K562 (cell line): Measurements from ENCODE around the gene TMEM25. TPM values are rescaled to one million over a fixed set of nuclear protein-coding genes. Genes with fewer than 3 reads are reported as not detected.

ENCODE experiments used
- ATAC-seq: fragments of 200-7000 bp; cut with Tn5 transposase; 3 replicates; pipeline ENCODE4 v1.9.1; 2020; ENCODE audit warnings: moderate library complexity
- BruUV-seq: library from RNA; stranded (reverse); fragments of 400-500 nt; replicated peaks from 2 replicates; lab custom pipeline; 2021; lab: Mats Ljungman, UMichigan
- CTCF ChIA-PET: fragments of 300-600 bp; formaldehyde crosslinking; extraction: SDS; loops from one replicate; lab custom pipeline; 2021; ENCODE audit warnings: low intra/inter-chr PET ratio; lab: Yijun Ruan, JAX
- POLR2A ChIA-PET: fragments of 300-600, 350-650 bp; sonication (Branson Sonifier 250); formaldehyde crosslinking; extraction: SDS; loops from one replicate; lab custom pipeline; 2021; ENCODE audit warnings: antibody characterized with exemption, inconsistent platforms; lab: Yijun Ruan, JAX
- DNase-seq, 4 experiments: peaks; one replicate each; pipeline versions ENCODE4 v3.0.0 to v3.0.0-alpha.2; 2011 to 2018; ENCODE audit warnings: low spot score in 3 of 4, mixed read lengths in 3 of 4; ENCODE audit errors: extremely low read depth in 1 of 4
- FAIRE-seq: peaks from 2 replicates; lab custom pipeline; 2011; peaks lifted over from hg19 to GRCh38; lab: Jason Lieb, UNC
- H2AFZ ChIP-seq: 2 replicates; pipeline ENCODE4 v1.6.0; 2011; ENCODE audit warnings: low read depth, low read length, control low read depth, inconsistent platforms
- H3K27ac ChIP-seq: fragments of 200-600 bp; 3 replicates; pipeline ENCODE4 v1.8.0; 2011; ENCODE audit warnings: low read depth, mild to moderate bottlenecking, control low read depth, inconsistent platforms, low read length, moderate library complexity, mixed read lengths; ENCODE audit errors: extremely low read depth
- H3K27me3 ChIP-seq, 2 experiments: fragments of 300-600 bp in 1 of 2; 2 replicates in 1 of 2; 3 replicates in 1 of 2; pipeline versions ENCODE4 v1.6.0 to v1.8.0; 2011; ENCODE audit warnings: inconsistent platforms in 2 of 2, low read length in 2 of 2, mild to moderate bottlenecking in 1 of 2, mixed read lengths in 1 of 2, moderate library complexity in 1 of 2; ENCODE audit not compliant: control insufficient read depth in 2 of 2, insufficient read depth in 2 of 2
- H3K36me3 ChIP-seq: fragments of 300-600 bp; 3 replicates; pipeline ENCODE4 v1.8.0; 2011; ENCODE audit warnings: mild to moderate bottlenecking, low read length, inconsistent platforms; ENCODE audit not compliant: control insufficient read depth, insufficient read depth
- H3K4me1 ChIP-seq, 2 experiments: fragments of 200-600 bp in 1 of 2; replicated peaks in 1 of 2; 2 replicates in 1 of 2; 3 replicates in 1 of 2; pipeline versions ENCODE4 v1.5.1 to v1.8.0; 2011; ENCODE audit warnings: inconsistent platforms in 2 of 2, low read length in 2 of 2, mild to moderate bottlenecking in 1 of 2, mixed read lengths in 1 of 2, moderate library complexity in 1 of 2; ENCODE audit not compliant: control insufficient read depth in 2 of 2, insufficient read depth in 2 of 2
- H3K4me2 ChIP-seq: 2 replicates; pipeline ENCODE4 v1.6.1; 2011; ENCODE audit warnings: low read length, control low read depth, inconsistent platforms, mixed read lengths; ENCODE audit not compliant: insufficient read depth
- H3K4me3 ChIP-seq: fragments of 200-600 bp; sonication (generic), shearing (Covaris generic); 2 replicates; pipeline ENCODE4 v1.5.1; 2016; ENCODE audit warnings: control low read depth, inconsistent platforms
- H3K79me2 ChIP-seq: fragments of 200-600 bp; 3 replicates; pipeline ENCODE4 v1.8.0; 2011; ENCODE audit warnings: low read length, inconsistent platforms; ENCODE audit not compliant: control insufficient read depth, insufficient read depth
- H3K9ac ChIP-seq, 2 experiments: 2 replicates each; pipeline versions ENCODE4 v1.6.0 to v1.6.1; 2011; ENCODE audit warnings: low read depth in 2 of 2, low read length in 2 of 2, control low read depth in 1 of 2, inconsistent platforms in 1 of 2, mild to moderate bottlenecking in 1 of 2, mixed read lengths in 1 of 2; ENCODE audit not compliant: insufficient read depth in 1 of 2
- H3K9me1 ChIP-seq: one replicate; pipeline ENCODE4 v1.6.0; 2011; ENCODE audit warnings: inconsistent platforms, mild to moderate bottlenecking, low read length, moderate library complexity; ENCODE audit not compliant: control insufficient read depth, insufficient read depth
- H3K9me3 ChIP-seq: replicated peaks from 2 replicates; pipeline ENCODE4 v1.5.1; 2011; ENCODE audit warnings: low read depth, low read length, inconsistent platforms; ENCODE audit not compliant: control insufficient read depth, insufficient read depth
- H4K20me1 ChIP-seq: replicated peaks from 2 replicates; pipeline ENCODE4 v1.6.1; 2011; ENCODE audit warnings: low read length, inconsistent platforms, mixed read lengths; ENCODE audit not compliant: control insufficient read depth, insufficient read depth
- CC2D1A ChIP-seq: fragments of 450-650 bp; IDR thresholded peaks from 2 replicates; pipeline ENCODE4 v1.6.1; 2017; ENCODE audit warnings: mild to moderate bottlenecking
- ELF2 ChIP-seq: fragments of 250-450 bp; sonication (Bioruptor Pico); IDR thresholded peaks from 2 replicates; pipeline ENCODE4 v1.5.0; 2021; ENCODE audit warnings: mild to moderate bottlenecking
- HNRNPL ChIP-seq: fragments of 200-400 bp; formaldehyde crosslinking; IDR thresholded peaks from 2 replicates; pipeline ENCODE4 v1.6.1; 2017; ENCODE audit warnings: low read depth, mild to moderate bottlenecking, low read length
- KAT8 ChIP-seq: fragments of 450-650 bp; IDR thresholded peaks from 2 replicates; pipeline ENCODE4 v1.6.1; 2016; ENCODE audit warnings: low read depth, mild to moderate bottlenecking
- POLR3G ChIP-seq: IDR thresholded peaks from 2 replicates; pipeline ENCODE4 v1.6.1; 2011; ENCODE audit not compliant: insufficient read length, insufficient replicate concordance; ENCODE audit errors: extremely low read depth
- RB1 ChIP-seq: fragments of 450-650 bp; IDR thresholded peaks from 2 replicates; pipeline ENCODE4 v1.6.1; 2017; ENCODE audit warnings: low read depth, mild to moderate bottlenecking
- SIN3B ChIP-seq: fragments of 450-650 bp; IDR thresholded peaks from 2 replicates; pipeline ENCODE4 v1.6.1; 2017; ENCODE audit warnings: low read depth, mild to moderate bottlenecking, moderate library complexity
- TFAM ChIP-seq: fragments of 250-450 bp; sonication (Bioruptor Pico); conservative IDR thresholded peaks from 2 replicates; pipeline ENCODE4 v1.5.0; 2021; ENCODE audit warnings: mild to moderate bottlenecking, moderate library complexity
- XRCC3 ChIP-seq: fragments of 450-650 bp; IDR thresholded peaks from 2 replicates; pipeline ENCODE4 v1.6.1; 2017; ENCODE audit warnings: mild to moderate bottlenecking, moderate library complexity
- ZNF274 ChIP-seq: IDR thresholded peaks from 2 replicates; pipeline ENCODE4 v1.6.1; 2011; ENCODE audit warnings: low read depth, mild to moderate bottlenecking, low read length, moderate library complexity, borderline replicate concordance
- ZNF57 ChIP-seq: fragments of 450-650 bp; formaldehyde crosslinking; IDR thresholded peaks from 2 replicates; pipeline ENCODE4 v1.4.0; 2020; ENCODE audit warnings: mild to moderate bottlenecking, moderate library complexity
- WGBS: fragments of 100-300 bp; shearing (Covaris generic); methylation state at CpG from one replicate; pipeline ENCODE4 v1.1.6; 2016; ENCODE audit warnings: low coverage, mixed read lengths; ENCODE audit not compliant: insufficient coverage; ENCODE audit errors: missing lambda C conversion rate; 5-methylcytosine and 5-hydroxymethylcytosine counted together
- in situ Hi-C: fragments of 300-500 bp; cut with MboI; formaldehyde crosslinking; loops from 4 replicates; pipeline ENCODE4 v1.15.0; 2018; ENCODE audit warnings: inconsistent platforms, mixed read lengths
- intact Hi-C: fragments of 100-400 bp; cut with micrococcal nuclease; formaldehyde crosslinking; loops from 2 replicates; pipeline ENCODE4 v1.14.2; 2022
- polyA plus RNA-seq, 8 experiments: library from polyadenylated mRNA; depleted of rRNA in 4 of 8; stranded (reverse) in 5 of 8; unstranded in 3 of 8; fragments of >200 nt; fragmentation: Nextera tagmentation in 2 of 8; fragmentation: Illumina TruSeq in 1 of 8; extraction: Ambion mirVana in 2 of 8; extraction: Trizol in 1 of 8; gene quantifications; 2 replicates each; pipeline versions ENCODE4 v1.2.1 to v1.2.3, GENCODE V29; 2011 to 2014; ENCODE audit warnings: inconsistent platforms in 1 of 8, missing spikeins in 1 of 8
- total RNA-seq, 7 experiments: library from RNA; depleted of rRNA in 6 of 7; stranded (reverse); fragments of >200 nt in 6 of 7; fragmentation: Illumina TruSeq in 2 of 7; extraction: Trizol in 2 of 7; gene quantifications; 2 replicates each; pipeline versions ENCODE4 v1.2.1 to v1.2.3, GENCODE V29; 2011 to 2021; ENCODE audit warnings: low replicate concordance in 1 of 7
- TF ChIP-seq, protein P1 (sequence below): fragments of 450-650 bp; IDR thresholded peaks from 2 replicates; pipeline ENCODE4 v1.6.1; 2016; ENCODE audit warnings: mild to moderate bottlenecking

The TMEM25 gene
- total and polyA plus RNA-seq, 9 of the 15 experiments (the other 6 are each of a cell fraction or from before 2014, with no cell fraction given), result 0.34 to 3.8 (median 2.0) TPM

- in situ Hi-C loops, result no loop called here
- no peaks in the 10 kb centered on the region; the same call in 2 of the 3 replicates for H3K79me2 ChIP-seq
- H3K4me2 ChIP-seq, result no peak overlapping the region
- H3K9me3 ChIP-seq, result no peaks in the 10 kb centered on the region
- no peaks in the 10 kb centered on the region for H3K9me1 ChIP-seq
- intact Hi-C loops, result no loop called here
- H3K4me1 ChIP-seq, result peaks cover 9 to 26% of the 10 kb centered on the region in 2 experiments; a peak in 4 of 5 replicates
- H2AFZ ChIP-seq, result no peak overlapping the region
- H3K4me3 ChIP-seq, result no peak overlapping the region
- H3K27me3 ChIP-seq, result no peaks in the 10 kb centered on the region
- ChIA-PET CTCF (no interaction called here), POLR2A (interaction anchor here (0.7 to 1.7 kb wide), 4 partner anchors 9 to 135 kb away, joined by 3 to 7 read pairs (median 3); no protein-coding TSS in a partner anchor)
- H4K20me1 ChIP-seq, result no peaks in the 10 kb centered on the region; the same call in 1 of the 2 replicates
- FAIRE-seq (no peak), DNase-seq (no peak), ATAC-seq (no peak)
- 92% methylated on average over 2 of the region's 2 CpGs for WGBS
- no peak for TF ChIP-seq POLR3G
- no peak for TF ChIP-seq TFAM (CRISPR knock-in tag)
- TF ChIP-seq XRCC3, result no peak
- no peak for TF ChIP-seq RB1
- TF ChIP-seq HNRNPL, result no peak
- no peak for TF ChIP-seq CC2D1A
- TF ChIP-seq ZNF57 (CRISPR knock-in tag), result no peak
- TF ChIP-seq ZNF274, result no peak
- TF ChIP-seq, protein P1, sequence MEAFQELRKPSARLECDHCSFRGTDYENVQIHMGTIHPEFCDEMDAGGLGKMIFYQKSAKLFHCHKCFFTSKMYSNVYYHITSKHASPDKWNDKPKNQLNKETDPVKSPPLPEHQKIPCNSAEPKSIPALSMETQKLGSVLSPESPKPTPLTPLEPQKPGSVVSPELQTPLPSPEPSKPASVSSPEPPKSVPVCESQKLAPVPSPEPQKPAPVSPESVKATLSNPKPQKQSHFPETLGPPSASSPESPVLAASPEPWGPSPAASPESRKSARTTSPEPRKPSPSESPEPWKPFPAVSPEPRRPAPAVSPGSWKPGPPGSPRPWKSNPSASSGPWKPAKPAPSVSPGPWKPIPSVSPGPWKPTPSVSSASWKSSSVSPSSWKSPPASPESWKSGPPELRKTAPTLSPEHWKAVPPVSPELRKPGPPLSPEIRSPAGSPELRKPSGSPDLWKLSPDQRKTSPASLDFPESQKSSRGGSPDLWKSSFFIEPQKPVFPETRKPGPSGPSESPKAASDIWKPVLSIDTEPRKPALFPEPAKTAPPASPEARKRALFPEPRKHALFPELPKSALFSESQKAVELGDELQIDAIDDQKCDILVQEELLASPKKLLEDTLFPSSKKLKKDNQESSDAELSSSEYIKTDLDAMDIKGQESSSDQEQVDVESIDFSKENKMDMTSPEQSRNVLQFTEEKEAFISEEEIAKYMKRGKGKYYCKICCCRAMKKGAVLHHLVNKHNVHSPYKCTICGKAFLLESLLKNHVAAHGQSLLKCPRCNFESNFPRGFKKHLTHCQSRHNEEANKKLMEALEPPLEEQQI, result no peak
- TF ChIP-seq ELF2 (CRISPR knock-in tag), result no peak
- TF ChIP-seq KAT8, result no peak
- no peak for TF ChIP-seq SIN3B
- no peak overlapping the region for H3K9ac ChIP-seq
- BruUV-seq, result no TSS peak
- no peak overlapping the region for H3K27ac ChIP-seq
- H3K36me3 ChIP-seq, result peaks cover 36% of the 10 kb centered on the region
Observed at GRCh38 chr11:118526688-118527087, 4.3 kb upstream of the TMEM25 start.
